ENCODE measurements around the gene TSC2. TPM values are rescaled to one million over a fixed set of nuclear protein-coding genes. Genes with fewer than 3 reads are reported as not detected.

TSC2 gene
- total RNA-seq, 6 donors from 2014 or later, result 47.3 to 296 (median 118) TPM

DNA sequence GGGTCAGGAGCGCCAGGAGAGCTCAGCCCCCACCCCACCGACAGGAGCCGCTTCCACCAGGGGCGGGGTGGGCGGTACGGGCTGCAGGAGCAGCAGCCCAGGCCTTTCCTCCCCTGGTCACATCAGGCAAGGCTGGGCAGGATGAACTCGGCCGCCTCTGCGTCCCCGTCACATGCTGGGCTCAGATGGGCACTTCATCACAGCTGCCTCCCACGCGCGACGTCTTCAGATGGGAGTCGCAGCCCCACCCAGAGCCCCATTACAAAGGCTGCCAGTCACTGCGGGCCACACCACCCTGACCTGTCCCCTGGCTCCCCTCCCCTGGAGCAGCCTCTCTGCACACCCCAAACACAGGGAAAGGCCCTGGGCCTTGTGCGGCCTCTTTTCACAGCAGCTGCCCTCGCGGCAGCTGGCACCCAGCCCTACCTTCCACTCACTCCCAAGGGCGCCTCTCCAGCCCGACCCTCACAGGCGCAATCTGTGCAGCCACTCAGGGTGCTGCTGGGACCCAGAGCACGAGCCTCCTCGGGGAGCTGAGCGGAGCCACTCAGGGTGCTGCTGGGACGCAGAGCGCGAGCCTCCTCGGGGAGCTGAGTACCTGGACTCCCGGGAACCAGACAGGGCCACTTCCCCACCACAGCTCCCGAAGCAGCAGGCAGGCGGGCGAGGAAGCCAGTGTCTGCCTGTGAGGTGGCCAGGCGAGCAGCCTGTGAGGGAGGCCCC lies 42.8 kb upstream of the TSC2 start:
- Histone ChIP-seq H3K4me1 (peaks cover 48 to 60% (median 52%) of the 10 kb centered on the region in 4 donors), H3K27me3 (no peaks in the 10 kb centered on the region), H3K27ac (peak overlapping the region in 1 of 4 donors; percentile 49), H3K4me3 (no peak overlapping the region), H3K9me3 (no peaks in the 10 kb centered on the region), H3K36me3 (peaks cover 17 to 36% (median 32%) of the 10 kb centered on the region in 4 donors)
- ATAC-seq (ENCODE audit: low FRiP score in 2 of 2) (no peak), DNase-seq (peak in 1 of 2 donors; percentile 75)
- 69 to 80% methylated on average over 13 to 31 of the region's 34 CpGs for WGBS, 2 donors
- no peak for TF ChIP-seq CTCF (IDR thresholded peaks at IDR 0.05)
- TF ChIP-seq EP300 (IDR thresholded peaks at IDR 0.05), result no peak
- no peak for TF ChIP-seq POLR2A (IDR thresholded peaks at IDR 0.05)
- no peak for TF ChIP-seq POLR2AphosphoS5 (IDR thresholded peaks at IDR 0.05)

DNA sequence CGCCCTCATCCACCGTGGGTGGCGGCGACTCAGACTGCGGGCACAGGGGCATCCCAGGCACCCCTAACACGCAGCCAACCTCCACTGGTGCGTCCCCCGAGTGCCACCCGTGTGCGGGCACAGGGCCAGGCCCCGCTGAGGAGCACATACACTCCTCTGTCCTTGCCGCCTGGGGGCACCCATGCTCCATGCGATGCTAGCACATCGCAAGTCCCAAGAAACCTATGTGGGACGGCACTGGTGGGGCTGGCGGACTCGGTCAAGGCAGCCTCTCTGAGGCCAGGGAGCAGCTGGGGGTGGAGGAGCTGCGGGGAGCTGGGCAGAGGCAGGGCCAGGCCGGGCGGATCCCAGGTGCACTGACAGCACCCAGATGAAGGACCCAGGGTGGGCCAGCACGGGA lies 42.1 kb upstream of the TSC2 start:
- no peak for TF ChIP-seq POLR2A (IDR thresholded peaks at IDR 0.05)
- TF ChIP-seq EP300 (IDR thresholded peaks at IDR 0.05), result no peak
- TF ChIP-seq POLR2AphosphoS5 (IDR thresholded peaks at IDR 0.05), result no peak
- TF ChIP-seq CTCF (IDR thresholded peaks at IDR 0.05), result peak in 2 of 6 experiments; percentile 23 to 49
- Histone ChIP-seq H3K9me3 (no peaks in the 10 kb centered on the region), H3K4me1 (peaks cover 54 to 67% (median 59%) of the 10 kb centered on the region in 4 donors), H3K27me3 (no peaks in the 10 kb centered on the region), H3K4me3 (no peak overlapping the region), H3K36me3 (peaks cover 17 to 29% (median 27%) of the 10 kb centered on the region in 4 donors), H3K27ac (peak overlapping the region in 1 of 4 donors; percentile 49)
- 63 to 64% methylated on average over 10 to 14 of the region's 21 CpGs for WGBS, 2 donors
- ATAC-seq (ENCODE audit: low FRiP score in 2 of 2), result no peak
- DNase-seq, result no peak

DNA sequence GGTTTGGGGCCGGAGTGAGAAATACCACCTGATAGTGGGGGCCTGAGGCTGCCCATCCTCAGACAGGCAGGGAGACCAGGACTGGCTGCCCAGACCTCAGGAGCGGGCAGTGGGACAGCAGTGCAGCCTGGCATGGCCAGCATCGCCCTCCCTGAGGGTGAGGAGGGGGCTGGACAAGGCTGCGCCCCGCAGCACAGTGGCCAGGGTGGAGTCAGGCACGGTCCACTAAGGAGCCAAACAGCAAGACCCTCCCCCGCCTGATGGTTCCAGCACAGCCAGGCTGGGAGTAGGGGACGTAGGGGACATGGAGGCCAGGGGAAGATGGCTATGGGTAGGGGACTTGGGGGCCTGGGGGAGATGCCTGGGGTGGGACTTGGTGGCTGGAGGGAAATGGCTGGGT lies 41.5 kb upstream of the TSC2 start:
- DNase-seq (peak in 1 of 2 donors; percentile 59), ATAC-seq (ENCODE audit: low FRiP score in 2 of 2) (no peak)
- peaks cover 54 to 69% (median 60%) of the 10 kb centered on the region in 4 donors for H3K4me1 ChIP-seq
- TF ChIP-seq POLR2A (IDR thresholded peaks at IDR 0.05) (no peak), EP300 (IDR thresholded peaks at IDR 0.05) (no peak), CTCF (IDR thresholded peaks at IDR 0.05) (no peak), POLR2AphosphoS5 (IDR thresholded peaks at IDR 0.05) (no peak)
- no peak overlapping the region for H3K27ac ChIP-seq
- H3K4me3 ChIP-seq, result no peak overlapping the region
- WGBS, 2 donors, result 92 to 96% methylated on average over 6 of the region's 8 CpGs
- no peaks in the 10 kb centered on the region for H3K27me3 ChIP-seq
- H3K36me3 ChIP-seq, result peaks cover 12 to 23% (median 20%) of the 10 kb centered on the region in 4 donors
- no peaks in the 10 kb centered on the region for H3K9me3 ChIP-seq

DNA sequence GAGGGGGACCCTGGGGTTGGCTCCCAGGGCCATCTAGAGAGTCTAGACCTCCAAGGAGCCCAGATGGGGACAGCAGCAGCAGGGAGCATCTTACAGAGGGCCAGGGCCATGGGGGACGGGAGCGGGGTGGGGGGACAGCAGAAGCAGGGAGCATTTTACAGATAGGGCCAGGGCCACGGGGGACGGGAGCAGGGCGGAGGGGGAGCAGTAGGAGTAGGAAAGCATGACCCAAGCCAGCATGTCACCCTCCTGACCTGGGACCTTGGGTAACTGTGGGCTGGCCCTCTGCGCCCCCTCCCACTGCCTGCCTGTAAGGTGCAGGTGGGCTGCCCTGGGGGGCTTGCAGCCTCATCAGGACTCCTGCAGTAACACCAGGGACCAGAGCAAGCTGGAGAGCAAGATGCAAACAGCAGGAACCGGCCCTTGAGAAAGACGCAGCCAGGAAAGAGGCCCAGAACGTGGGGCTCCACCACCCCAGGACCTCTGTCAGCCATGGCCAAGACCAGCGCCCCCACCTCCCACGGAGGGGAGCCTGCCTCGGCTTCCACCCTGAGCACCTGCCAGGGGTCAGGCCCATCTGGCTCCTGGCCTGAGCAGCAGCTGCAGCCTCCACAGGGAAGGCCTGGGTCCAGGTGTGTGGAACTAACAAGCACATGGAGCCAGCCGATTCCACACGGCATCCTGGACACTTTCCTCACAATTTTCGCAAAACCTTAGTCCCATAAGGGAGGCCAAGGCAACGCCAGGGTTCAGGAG lies 40.5 kb upstream of the TSC2 start:
- Histone ChIP-seq H3K4me1 (peaks cover 54 to 69% (median 60%) of the 10 kb centered on the region in 4 donors), H3K27me3 (no peaks in the 10 kb centered on the region), H3K9me3 (no peaks in the 10 kb centered on the region), H3K27ac (peak overlapping the region in 3 of 4 donors; percentile 32 to 85 (median 53)), H3K36me3 (peaks cover 3 to 13% (median 11%) of the 10 kb centered on the region in 4 donors), H3K4me3 (peak overlapping the region in 1 of 4 donors; percentile 100)
- no peak for ATAC-seq (ENCODE audit: low FRiP score in 2 of 2)
- TF ChIP-seq EP300 (IDR thresholded peaks at IDR 0.05) (no peak), POLR2A (IDR thresholded peaks at IDR 0.05) (no peak), CTCF (IDR thresholded peaks at IDR 0.05) (no peak)
- DNase-seq, result peak in 1 of 2 donors; percentile 62
- 82 to 85% methylated on average over 14 to 16 of the region's 16 CpGs for WGBS, 2 donors

All from upper lobe of left lung (tissue), 6 donors.